Common myeloid progenitor, CD34-positive (primary cell): ENCODE data around the gene GRIK4.

ENCODE experiments used
- CTCF ChIA-PET: fragments of 350-600 bp; sonication (Branson Sonifier 250); formaldehyde crosslinking; loops from one replicate; lab custom pipeline; 2021; ENCODE audit warnings: antibody characterized with exemption; lab: Charles Lee
- POLR2A ChIA-PET: fragments of 350-600 bp; sonication (Branson Sonifier 250); formaldehyde crosslinking; loops from one replicate; lab custom pipeline; 2021; ENCODE audit warnings: antibody characterized with exemption; lab: Charles Lee
- DNase-seq, 3 donors: peaks; one replicate each; pipeline versions ENCODE4 v3.0.0 to v3.0.0-alpha.2; 2013
- H3K27ac ChIP-seq, 2 experiments: 1 replicate in 1 of 2; 2 replicates in 1 of 2; pipeline ENCODE4 v1.7.0; 2013; ENCODE audit warnings: inconsistent platforms in 2 of 2, low read length in 2 of 2, mild to moderate bottlenecking in 2 of 2, low read depth in 1 of 2, moderate library complexity in 1 of 2; ENCODE audit not compliant: severe bottlenecking in 2 of 2, insufficient read depth in 1 of 2, poor library complexity in 1 of 2
- H3K27me3 ChIP-seq, 5 experiments: replicated peaks in 2 of 5; 1 replicate in 3 of 5; 2 replicates in 2 of 5; pipeline versions ENCODE4 v1.6.1 to v1.7.0; 2013; ENCODE audit warnings: low read length in 4 of 5, mild to moderate bottlenecking in 2 of 5, moderate library complexity in 2 of 5, inconsistent platforms in 1 of 5; ENCODE audit not compliant: insufficient read depth in 5 of 5, control insufficient read depth in 4 of 5
- H3K36me3 ChIP-seq, 4 experiments: 1 replicate in 2 of 4; 2 replicates in 2 of 4; pipeline versions ENCODE4 v1.6.1 to v1.7.0; 2013; ENCODE audit warnings: low read length in 3 of 4, control low read depth in 1 of 4, mild to moderate bottlenecking in 1 of 4; ENCODE audit not compliant: control insufficient read depth in 4 of 4, insufficient read depth in 4 of 4
- H3K4me1 ChIP-seq, 4 experiments: 1 replicate in 3 of 4; 2 replicates in 1 of 4; pipeline versions ENCODE4 v1.6.1 to v1.7.1; 2013; ENCODE audit warnings: low read length in 3 of 4, mild to moderate bottlenecking in 3 of 4, control low read depth in 1 of 4, inconsistent platforms in 1 of 4, moderate library complexity in 1 of 4; ENCODE audit not compliant: control insufficient read depth in 4 of 4, insufficient read depth in 4 of 4; ENCODE audit errors: control extremely low read depth in 1 of 4
- H3K4me3 ChIP-seq, 7 experiments: 1 replicate in 4 of 7; 2 replicates in 3 of 7; pipeline versions ENCODE4 v1.5.1 to v1.7.0; 2013; ENCODE audit warnings: mild to moderate bottlenecking in 7 of 7, low read length in 6 of 7, moderate library complexity in 6 of 7, inconsistent platforms in 2 of 7, low read depth in 2 of 7, control low read depth in 1 of 7; ENCODE audit not compliant: insufficient read depth in 4 of 7, control insufficient read depth in 1 of 7; ENCODE audit errors: extremely low read depth in 1 of 7
- H3K9me3 ChIP-seq, 5 experiments: 1 replicate in 4 of 5; 2 replicates in 1 of 5; pipeline versions ENCODE4 v1.6.1 to v1.7.1; 2013; ENCODE audit warnings: low read length in 4 of 5, mild to moderate bottlenecking in 2 of 5, inconsistent platforms in 1 of 5, low read depth in 1 of 5, moderate library complexity in 1 of 5; ENCODE audit not compliant: control insufficient read depth in 4 of 5, insufficient read depth in 2 of 5; ENCODE audit errors: control extremely low read depth in 1 of 5
- WGBS: methylation state at CpG from one replicate; pipeline ENCODE4 v1.1.5; 2013; ENCODE audit not compliant: insufficient coverage; 5-methylcytosine and 5-hydroxymethylcytosine counted together

Gene GRIK4

DNA sequence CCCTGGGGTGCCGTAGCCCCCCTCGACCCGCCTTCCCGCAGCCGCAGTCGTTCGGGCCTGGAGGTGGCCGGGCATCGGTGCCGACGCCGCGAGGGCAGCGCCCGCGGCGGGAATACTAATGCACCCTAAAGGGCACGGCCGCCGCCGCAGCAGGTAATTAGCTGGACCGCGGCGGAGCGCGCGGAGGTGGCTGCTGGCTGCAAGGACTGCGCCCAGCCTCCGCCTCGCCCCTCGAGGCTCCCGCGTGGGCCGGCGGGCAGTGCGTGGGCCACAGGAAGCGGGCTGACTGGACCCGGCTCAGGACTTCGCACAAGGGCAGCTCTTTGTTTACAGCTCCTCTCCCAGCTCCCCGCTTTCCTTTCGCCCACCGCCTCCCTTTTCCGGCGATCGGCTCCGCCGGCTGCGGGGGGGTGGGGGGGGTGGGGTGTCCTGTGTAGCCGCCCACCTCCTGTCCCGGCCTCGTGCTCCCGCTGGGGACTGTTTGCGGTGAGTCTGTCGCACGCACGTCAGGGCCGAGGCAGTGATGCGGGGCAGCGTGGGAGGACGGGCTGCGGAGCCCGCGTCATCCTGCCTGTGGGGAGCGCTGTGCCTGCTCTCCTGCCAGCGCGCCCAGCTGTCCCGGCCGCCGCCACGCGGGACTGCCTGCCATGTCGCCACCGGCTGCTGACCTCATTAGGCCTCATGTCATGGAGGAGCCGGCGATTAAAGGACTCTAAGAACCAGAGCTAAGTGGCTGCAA, 53.2 kb downstream of the GRIK4 start:
- H3K9me3 ChIP-seq, result no peaks in the 10 kb centered on the region
- peak overlapping the region in 5 of 7 experiments; percentile 23 to 62 (median 55) for H3K4me3 ChIP-seq
- WGBS, result 2% methylated on average over 63 of the region's 75 CpGs
- peaks cover 4 to 45% (median 17%) of the 10 kb centered on the region in 5 experiments for H3K27me3 ChIP-seq
- ChIA-PET POLR2A (no interaction called here), CTCF (interaction anchor here (0.7 to 1.4 kb wide), 2 partner anchors 9 to 23 kb away, joined by 3 read pairs; no protein-coding TSS in a partner anchor)
- H3K27ac ChIP-seq, result no peak overlapping the region
- peaks cover 0 to 16% (median 13%) of the 10 kb centered on the region in 4 experiments for H3K4me1 ChIP-seq
- H3K36me3 ChIP-seq, result no peaks in the 10 kb centered on the region
- peak; percentile 65 to 84 (median 83) for DNase-seq

DNA sequence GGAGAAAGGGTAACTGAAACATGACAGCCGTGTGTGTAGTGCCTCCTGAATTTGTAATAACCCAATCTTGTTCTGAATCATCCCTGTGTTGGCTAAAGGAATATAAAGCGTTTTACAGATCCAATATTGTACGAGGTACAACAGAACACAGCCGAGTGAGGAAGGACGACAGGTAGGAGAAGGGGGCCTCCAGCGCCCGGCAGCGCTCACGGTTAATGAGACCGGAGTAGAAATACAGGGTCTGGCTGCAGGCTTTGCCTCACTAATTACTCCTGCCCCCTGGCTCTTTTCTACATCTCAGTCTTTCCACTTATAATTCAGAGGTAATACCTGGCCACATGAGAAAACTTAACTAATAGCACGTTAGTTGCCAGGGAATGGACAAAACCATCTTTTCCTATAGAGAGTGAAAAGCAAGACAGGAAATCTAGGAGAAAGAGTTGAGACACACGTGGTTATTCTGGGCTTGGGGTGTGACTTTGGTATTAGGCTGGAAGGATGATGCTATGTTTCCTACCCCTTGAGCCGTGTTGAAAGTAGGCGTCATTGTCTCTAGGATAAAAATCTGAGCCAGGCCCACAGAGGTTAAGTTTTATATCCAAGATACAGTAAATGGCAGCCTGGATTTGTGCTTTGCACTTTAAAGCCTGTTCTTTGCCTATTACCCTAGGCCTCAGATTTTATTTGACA, 54.1 kb downstream of the GRIK4 start:
- Histone ChIP-seq H3K9me3 (no peaks in the 10 kb centered on the region), H3K27me3 (peaks cover 4 to 45% (median 17%) of the 10 kb centered on the region in 5 experiments), H3K4me3 (peak overlapping the region in 2 of 7 experiments; percentile 42 to 49), H3K36me3 (no peaks in the 10 kb centered on the region), H3K27ac (no peak overlapping the region), H3K4me1 (peaks cover 0 to 16% (median 13%) of the 10 kb centered on the region in 4 experiments)
- 98% methylated on average over 12 of the region's 14 CpGs for WGBS
- ChIA-PET POLR2A (no interaction called here), CTCF (interaction anchor here (0.7 to 1.1 kb wide), 2 partner anchors 10 to 119 kb away, joined by 3 read pairs; no protein-coding TSS in a partner anchor)
- no peak for DNase-seq

DNA sequence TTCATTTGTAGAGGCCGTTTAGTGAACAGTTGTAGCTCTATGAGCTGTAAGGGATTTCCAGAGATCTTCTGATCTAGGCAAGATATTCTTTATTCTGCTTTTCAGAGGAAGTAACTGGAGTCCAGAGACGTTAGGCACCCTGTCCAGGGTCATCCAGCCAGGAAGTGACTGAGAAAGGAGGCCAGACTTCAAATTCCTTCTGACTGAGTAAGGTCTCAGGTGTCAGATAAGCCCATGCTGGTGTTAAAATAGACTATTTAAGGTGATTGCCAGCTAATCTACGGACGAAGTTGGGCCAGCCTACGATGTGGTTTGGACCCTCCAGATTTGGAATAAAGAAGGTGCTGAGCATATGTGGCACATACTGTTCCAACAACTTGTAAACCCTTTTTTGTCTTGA, 54.6 kb downstream of the GRIK4 start:
- H3K36me3 ChIP-seq, result no peaks in the 10 kb centered on the region
- DNase-seq, result no peak
- no peaks in the 10 kb centered on the region for H3K9me3 ChIP-seq
- H3K4me3 ChIP-seq, result no peak overlapping the region
- ChIA-PET CTCF (interaction anchor here (1.1 kb wide), 1 partner anchor 118 kb away, joined by 3 read pairs; no protein-coding TSS in a partner anchor), POLR2A (no interaction called here)
- H3K27ac ChIP-seq, result no peak overlapping the region
- 92% methylated on average over 5 of the region's 5 CpGs for WGBS
- peaks cover 4 to 45% (median 17%) of the 10 kb centered on the region in 5 experiments for H3K27me3 ChIP-seq
- peaks cover 0 to 16% (median 13%) of the 10 kb centered on the region in 4 experiments for H3K4me1 ChIP-seq

DNA sequence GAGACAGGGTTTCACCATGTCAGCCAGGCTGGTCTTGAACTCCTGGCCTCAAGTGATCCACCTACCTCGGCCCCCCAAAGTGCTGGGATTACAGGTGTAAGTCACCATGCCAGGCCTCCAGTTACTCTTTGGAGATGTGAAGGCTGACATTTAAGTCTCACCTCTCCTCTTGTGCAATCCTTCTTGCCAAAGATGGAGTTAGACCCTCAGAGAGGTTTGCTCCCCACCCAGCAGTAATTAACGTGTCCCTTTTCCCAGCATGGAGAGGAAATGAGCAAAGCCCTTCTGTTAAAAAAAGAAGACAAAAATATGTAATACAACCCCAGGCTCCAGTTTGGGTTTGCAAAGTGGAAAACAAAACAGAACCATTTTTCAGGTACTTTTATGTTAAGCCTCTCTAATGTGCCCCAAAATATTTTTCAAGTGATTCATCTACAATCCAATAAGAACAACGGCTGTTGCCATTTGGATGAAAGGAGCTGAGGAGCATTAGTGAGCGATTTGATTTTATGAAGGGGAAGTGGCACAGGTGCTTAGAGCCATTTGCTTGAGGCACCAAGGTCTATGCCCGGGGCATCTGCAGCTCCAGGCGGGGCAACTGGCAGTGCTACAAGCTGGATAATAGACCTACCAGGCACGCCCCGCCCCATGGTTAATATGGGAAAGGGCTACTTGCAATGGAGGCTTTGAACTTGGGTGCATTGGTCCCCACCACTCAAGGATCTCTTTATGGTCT, 57.2 kb downstream of the GRIK4 start:
- POLR2A ChIA-PET, result no interaction called here
- CTCF ChIA-PET, result interaction anchor here (1.1 kb wide), 1 partner anchor 50 kb away, joined by 3 read pairs; no protein-coding TSS in a partner anchor
- WGBS, result 97% methylated on average over 5 of the region's 8 CpGs
- Histone ChIP-seq H3K27me3 (peaks cover 4 to 30% (median 17%) of the 10 kb centered on the region in 5 experiments), H3K9me3 (no peaks in the 10 kb centered on the region), H3K36me3 (no peaks in the 10 kb centered on the region), H3K27ac (no peak overlapping the region), H3K4me3 (no peak overlapping the region), H3K4me1 (peaks cover 0 to 16% (median 13%) of the 10 kb centered on the region in 4 experiments)
- no peak for DNase-seq

DNA sequence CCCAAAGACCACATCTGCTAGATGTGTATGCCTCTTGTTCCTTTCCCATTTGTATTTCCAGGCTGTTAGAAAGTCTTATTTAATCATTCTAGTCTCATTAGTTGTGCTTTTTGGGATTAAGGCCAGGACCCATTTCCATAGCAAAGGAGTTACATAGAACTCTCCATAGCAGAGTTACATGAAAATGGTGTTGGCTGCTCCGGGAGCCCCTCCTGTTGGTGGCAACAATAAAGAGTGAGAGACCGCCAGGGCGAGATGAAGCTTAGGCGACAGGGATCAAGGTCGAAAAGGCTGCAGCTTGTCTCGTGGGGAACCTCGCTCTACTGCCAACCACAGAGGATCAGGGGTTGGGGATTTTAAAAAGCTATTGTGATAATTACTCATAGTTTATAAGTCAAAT, 58.3 kb downstream of the GRIK4 start:
- Histone ChIP-seq H3K36me3 (no peaks in the 10 kb centered on the region), H3K27me3 (peaks cover 4 to 19% (median 15%) of the 10 kb centered on the region in 5 experiments), H3K27ac (no peak overlapping the region), H3K4me3 (no peak overlapping the region), H3K4me1 (peaks cover 0 to 5% (median 4%) of the 10 kb centered on the region in 4 experiments), H3K9me3 (no peaks in the 10 kb centered on the region)
- WGBS, result 95% methylated on average over 3 of the region's 7 CpGs
- DNase-seq, result no peak
- CTCF ChIA-PET, result interaction anchor here (0.7 kb wide), 1 partner anchor 46 kb away, joined by 3 read pairs; no protein-coding TSS in a partner anchor
- POLR2A ChIA-PET, result no interaction called here

DNA sequence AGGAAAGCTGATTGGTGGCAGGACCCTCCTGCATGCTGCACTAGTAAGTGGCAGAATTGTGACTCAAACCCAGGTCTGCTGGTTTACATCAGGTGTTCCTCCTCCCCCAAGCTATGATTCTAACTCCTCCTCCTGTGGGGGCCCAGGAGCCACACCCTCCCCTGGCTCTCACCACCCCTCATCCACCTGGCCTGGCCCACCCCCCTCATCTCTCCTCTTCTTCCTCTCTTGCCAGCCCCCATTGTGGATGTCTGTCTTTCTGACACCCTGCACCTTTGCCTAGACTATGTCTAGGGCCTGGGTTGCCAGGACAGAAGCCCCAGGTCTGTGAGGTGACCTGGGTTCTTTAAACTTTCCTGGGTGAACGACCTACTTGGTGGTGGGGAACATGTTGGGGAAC, 59.9 kb downstream of the GRIK4 start:
- Histone ChIP-seq H3K4me3 (no peak overlapping the region), H3K4me1 (no peaks in the 10 kb centered on the region), H3K27ac (no peak overlapping the region), H3K9me3 (no peaks in the 10 kb centered on the region), H3K36me3 (no peaks in the 10 kb centered on the region), H3K27me3 (peaks cover 0 to 11% (median 3%) of the 10 kb centered on the region in 5 experiments)
- ChIA-PET POLR2A (no interaction called here), CTCF (no interaction called here)
- DNase-seq, result no peak
- 86% methylated on average over 1 of the region's 1 CpG for WGBS
